HG03064 (cell line): ENCODE data around the gene MYOM1.

Experiments used
- ATAC-seq: cut with Tn5 transposase; IDR thresholded peaks from one replicate; pipeline ENCODE4 v1.9.1; 2021; ENCODE audit warnings: low read depth; ENCODE audit not compliant: unreplicated experiment

The MYOM1 gene

GRCh38 chr18:3219631-3220335, at the start of gene MYOM1:
Gene MYOM1, minus strand, starts transcription at chr18:3219968. Its CDS starts 4,745 bp downstream, at chr18:3215223.
- ATAC-seq, result no peak

- ATAC-seq, result no peak
Observed at GRCh38 chr18:3269241-3269913, 49.6 kb upstream of the MYOM1 start.

- ATAC-seq, result no peak
Observed at GRCh38 chr18:3268306-3268705, 48.5 kb upstream of the MYOM1 start.

- no peak for ATAC-seq
Observed at GRCh38 chr18:3266062-3266608, 46.4 kb upstream of the MYOM1 start.

- ATAC-seq, result no peak
Observed at GRCh38 chr18:3265564-3266033, 45.8 kb upstream of the MYOM1 start.

- no peak for ATAC-seq
Observed at GRCh38 chr18:3264362-3264761, 44.6 kb upstream of the MYOM1 start.

- no peak for ATAC-seq
Observed at GRCh38 chr18:3263132-3263700, 43.4 kb upstream of the MYOM1 start.

- peak; percentile 20 for ATAC-seq
Observed at GRCh38 chr18:3262234-3263131, 42.7 kb upstream of the MYOM1 start.

- ATAC-seq, result peak; percentile 82
Observed at GRCh38 chr18:3261373-3262233, 41.8 kb upstream of the MYOM1 start, which contains the start of gene MYL12B. Gene MYL12B, plus strand, starts transcription at chr18:3262133. Its CDS starts 10,766 bp downstream, at chr18:3272899.

GRCh38 chr18:3260995-3261372, 41.2 kb upstream of the MYOM1 start:
- ATAC-seq, result no peak

GRCh38 chr18:3257627-3258120, 37.9 kb upstream of the MYOM1 start:
- no peak for ATAC-seq

GRCh38 chr18:3256693-3257626, 37.2 kb upstream of the MYOM1 start:
- ATAC-seq, result no peak

- no peak for ATAC-seq
Observed at GRCh38 chr18:3255611-3256165, 35.9 kb upstream of the MYOM1 start.

- no peak for ATAC-seq
Observed at GRCh38 chr18:3254725-3255124, 35.0 kb upstream of the MYOM1 start.

- no peak for ATAC-seq
Observed at GRCh38 chr18:3252843-3253242, 33.1 kb upstream of the MYOM1 start.

- ATAC-seq, result no peak
Observed at GRCh38 chr18:3251963-3252277, 32.2 kb upstream of the MYOM1 start.

GRCh38 chr18:3251249-3251962, 31.6 kb upstream of the MYOM1 start:
- no peak for ATAC-seq
